Esophagus muscularis mucosa (tissue), 4 donors: ENCODE measurements around the gene EPGN. TPM values are rescaled to one million over a fixed set of nuclear protein-coding genes. Genes with fewer than 3 reads are reported as not detected.

Experiments used
- DNase-seq: peaks from one replicate; pipeline ENCODE4 v3.0.0-alpha.2; 2017; ENCODE audit errors: extremely low spot score
- H3K27ac ChIP-seq, 4 donors: fragments of 200-600 bp; sonication (generic); replicated peaks in 1 of 4; 1 replicate in 3 of 4; 2 replicates in 1 of 4; pipeline ENCODE4 v1.5.1; 2016 to 2019; ENCODE audit warnings: mild to moderate bottlenecking in 1 of 4
- H3K27me3 ChIP-seq, 4 donors: fragments of 200-600 bp; sonication (generic); one replicate each; pipeline versions ENCODE4 v1.5.1 to v1.6.0; 2016 to 2019
- H3K36me3 ChIP-seq, 4 donors: fragments of 200-600 bp; sonication (generic); one replicate each; pipeline ENCODE4 v1.5.1; 2016 to 2019
- H3K4me1 ChIP-seq, 4 donors: fragments of 200-600 bp; sonication (generic); one replicate each; pipeline ENCODE4 v1.5.1; 2016 to 2019
- H3K4me3 ChIP-seq, 4 donors: fragments of 200-600 bp; sonication (generic); 1 replicate in 2 of 4; 2 replicates in 2 of 4; pipeline ENCODE4 v1.5.1; 2016 to 2019; ENCODE audit warnings: mild to moderate bottlenecking in 4 of 4, moderate library complexity in 1 of 4
- H3K9me3 ChIP-seq, 4 donors: fragments of 200-600 bp; sonication (generic); 1 replicate in 3 of 4; 2 replicates in 1 of 4; pipeline ENCODE4 v1.5.1; 2016 to 2019
- CTCF ChIP-seq, 3 experiments: fragments of 200-600 bp in 2 of 3; fragments of 450-650 bp in 1 of 3; sonication (generic) in 2 of 3; IDR thresholded peaks; one replicate each; pipeline ENCODE4 v1.5.1; 2017 to 2019; ENCODE audit warnings: antibody characterized with exemption in 3 of 3, mild to moderate bottlenecking in 2 of 3, moderate library complexity in 1 of 3
- EP300 ChIP-seq: sonication (generic); formaldehyde crosslinking; IDR thresholded peaks from one replicate; pipeline ENCODE4 v1.6.1; 2017; ENCODE audit warnings: antibody characterized with exemption
- POLR2A ChIP-seq: fragments of 450-650 bp; IDR thresholded peaks from one replicate; pipeline ENCODE4 v1.6.1; 2017; ENCODE audit warnings: antibody characterized with exemption, moderate library complexity, mild to moderate bottlenecking, low read depth
- POLR2AphosphoS5 ChIP-seq, 2 donors: sonication (generic); formaldehyde crosslinking; IDR thresholded peaks; one replicate each; pipeline ENCODE4 v1.6.1; 2017; ENCODE audit warnings: antibody characterized with exemption in 2 of 2
- WGBS: methylation state at CpG from one replicate; pipeline ENCODE4 v1.1.5; 2018; 5-methylcytosine and 5-hydroxymethylcytosine counted together
- intact Hi-C: fragments of 100-400 bp; cut with DNase I; formaldehyde crosslinking; loops from one replicate; pipeline ENCODE4 v1.15.1; 2023
- total RNA-seq, 4 donors: library from RNA; depleted of rRNA; stranded (reverse); fragments of >200 nt; gene quantifications; one replicate each; pipeline versions ENCODE4 v1.1.0 to v1.2.1, GENCODE V29; 2016

Gene EPGN
- total RNA-seq, 4 donors from 2014 or later, result not detected

- no peaks in the 10 kb centered on the region for H3K4me1 ChIP-seq
- no peak for DNase-seq
- no peaks in the 10 kb centered on the region for H3K9me3 ChIP-seq
- intact Hi-C loops, result no loop called here
- no peak for TF ChIP-seq EP300
- no peak for TF ChIP-seq POLR2AphosphoS5 (IDR thresholded peaks at IDR 0.05)
- TF ChIP-seq CTCF (IDR thresholded peaks at IDR 0.05), result no peak
- no peak for TF ChIP-seq POLR2A
- H3K36me3 ChIP-seq, result no peaks in the 10 kb centered on the region
- H3K27ac ChIP-seq, result no peak overlapping the region
- H3K27me3 ChIP-seq, result no peaks in the 10 kb centered on the region
- 88% methylated on average over 4 of the region's 4 CpGs for WGBS
- no peak overlapping the region for H3K4me3 ChIP-seq
These were observed 4.1 kb upstream of the EPGN start for GRCh38 chr4:74304095-74304625.

- H3K4me1 ChIP-seq, result no peaks in the 10 kb centered on the region
- WGBS, result 88% methylated on average over 1 of the region's 1 CpG
- H3K4me3 ChIP-seq, result no peak overlapping the region
- no peaks in the 10 kb centered on the region for H3K36me3 ChIP-seq
- TF ChIP-seq POLR2A (no peak), POLR2AphosphoS5 (IDR thresholded peaks at IDR 0.05) (no peak)
- no peak for DNase-seq
- intact Hi-C loops, result no loop called here
- no peak overlapping the region for H3K27ac ChIP-seq
- no peaks in the 10 kb centered on the region for H3K27me3 ChIP-seq
- H3K9me3 ChIP-seq, result no peaks in the 10 kb centered on the region
These were observed 3.3 kb upstream of the EPGN start for GRCh38 chr4:74305000-74305399.

- H3K9me3 ChIP-seq, result no peaks in the 10 kb centered on the region
- no peaks in the 10 kb centered on the region for H3K36me3 ChIP-seq
- no peak overlapping the region for H3K27ac ChIP-seq
- DNase-seq, result no peak
- WGBS, result 98% methylated on average over 1 of the region's 1 CpG
- no peak for TF ChIP-seq CTCF (IDR thresholded peaks at IDR 0.05)
- TF ChIP-seq POLR2AphosphoS5 (IDR thresholded peaks at IDR 0.05), result no peak
- no peak for TF ChIP-seq EP300
- TF ChIP-seq POLR2A, result no peak
- no peak overlapping the region for H3K4me3 ChIP-seq
- no peaks in the 10 kb centered on the region for H3K4me1 ChIP-seq
- intact Hi-C loops, result no loop called here
- H3K27me3 ChIP-seq, result no peaks in the 10 kb centered on the region
These were observed 1.1 kb upstream of the EPGN start for GRCh38 chr4:74307170-74307569.

- intact Hi-C loops, result no loop called here
- TF ChIP-seq CTCF (IDR thresholded peaks at IDR 0.05), result no peak
- no peak for TF ChIP-seq EP300
- TF ChIP-seq POLR2AphosphoS5 (IDR thresholded peaks at IDR 0.05), result no peak
- TF ChIP-seq POLR2A, result no peak
- Histone ChIP-seq H3K36me3 (no peaks in the 10 kb centered on the region), H3K27me3 (no peaks in the 10 kb centered on the region), H3K27ac (no peak overlapping the region), H3K4me3 (no peak overlapping the region), H3K4me1 (no peaks in the 10 kb centered on the region), H3K9me3 (no peaks in the 10 kb centered on the region)
- no peak for DNase-seq
These were observed 953 bp downstream of the EPGN start for GRCh38 chr4:74309223-74309622.

GRCh38 chr4:74311696-74312313 lies 3.5 kb downstream of the EPGN start:
- H3K9me3 ChIP-seq, result no peaks in the 10 kb centered on the region
- no peaks in the 10 kb centered on the region for H3K4me1 ChIP-seq
- no peaks in the 10 kb centered on the region for H3K36me3 ChIP-seq
- intact Hi-C loops, result loop anchor here (10.0 kb wide), 2 partner anchors 87 to 117 kb away; no protein-coding TSS in a partner anchor
- H3K4me3 ChIP-seq, result no peak overlapping the region
- no peak for DNase-seq
- no peak for TF ChIP-seq POLR2AphosphoS5 (IDR thresholded peaks at IDR 0.05)
- TF ChIP-seq EP300, result no peak
- peak; percentile 40 to 52 (median 50) for TF ChIP-seq CTCF (IDR thresholded peaks at IDR 0.05)
- no peak for TF ChIP-seq POLR2A
- H3K27me3 ChIP-seq, result no peaks in the 10 kb centered on the region
- no peak overlapping the region for H3K27ac ChIP-seq
- 30% methylated on average over 4 of the region's 4 CpGs for WGBS
